Muscle layer of duodenum (tissue), 2 donors: ENCODE data around the gene PLA2G5.
"Not testable (repeated sequence)": the region's sequence is repeated elsewhere in the genome, so short reads cannot be mapped to it uniquely, and the experiment has no call there.

Source experiments
- H3K27ac ChIP-seq: one replicate; pipeline ENCODE4 v1.7.0; 2013; ENCODE audit warnings: mild to moderate bottlenecking, low read length
- H3K27me3 ChIP-seq: one replicate; pipeline ENCODE4 v1.7.0; 2013; ENCODE audit warnings: low read depth, mild to moderate bottlenecking, control low read depth, low read length
- H3K36me3 ChIP-seq, 2 donors: one replicate each; pipeline ENCODE4 v1.7.0; 2013; ENCODE audit warnings: low read length in 2 of 2, control low read depth in 1 of 2, mild to moderate bottlenecking in 1 of 2; ENCODE audit not compliant: insufficient read depth in 2 of 2, control insufficient read depth in 1 of 2
- H3K4me1 ChIP-seq, 2 donors: one replicate each; pipeline ENCODE4 v1.7.0; 2013; ENCODE audit warnings: low read length in 2 of 2, mild to moderate bottlenecking in 2 of 2, control low read depth in 1 of 2, moderate library complexity in 1 of 2; ENCODE audit not compliant: insufficient read depth in 2 of 2, control insufficient read depth in 1 of 2
- H3K4me3 ChIP-seq, 2 donors: one replicate each; pipeline ENCODE4 v1.7.0; 2013; ENCODE audit warnings: low read length in 2 of 2, low read depth in 1 of 2, mild to moderate bottlenecking in 1 of 2
- H3K9me3 ChIP-seq, 2 donors: one replicate each; pipeline ENCODE4 v1.7.0; 2013; ENCODE audit warnings: low read length in 2 of 2, control low read depth in 1 of 2, mild to moderate bottlenecking in 1 of 2; ENCODE audit not compliant: control insufficient read depth in 1 of 2
- donor health status: healthy.

PLA2G5 gene

GRCh38 chr1:20047096-20047495 lies 22.9 kb upstream of the PLA2G5 start:
- H3K27me3 ChIP-seq = no peaks in the 10 kb centered on the region
- no peak overlapping the region for H3K27ac ChIP-seq
- no peaks in the 10 kb centered on the region for H3K9me3 ChIP-seq
- H3K36me3 ChIP-seq = no peaks in the 10 kb centered on the region
- no peaks in the 10 kb centered on the region for H3K4me1 ChIP-seq
- H3K4me3 ChIP-seq = no peak overlapping the region

GRCh38 chr1:20048563-20048962 lies 21.4 kb upstream of the PLA2G5 start:
- Histone ChIP-seq H3K4me1 (no peaks in the 10 kb centered on the region), H3K36me3 (no peaks in the 10 kb centered on the region), H3K27me3 (no peaks in the 10 kb centered on the region), H3K27ac (no peak overlapping the region), H3K9me3 (no peaks in the 10 kb centered on the region), H3K4me3 (no peak overlapping the region)

- H3K27ac ChIP-seq, H3K27me3 ChIP-seq, H3K36me3 ChIP-seq, H3K4me3 ChIP-seq, H3K9me3 ChIP-seq, H3K4me1 ChIP-seq: not testable (repeated sequence)
Observed at GRCh38 chr1:20049056-20049798, 20.8 kb upstream of the PLA2G5 start.

GRCh38 chr1:20051218-20051829 lies 18.7 kb upstream of the PLA2G5 start:
- H3K4me3 ChIP-seq = no peak overlapping the region

GRCh38 chr1:20052386-20052785 lies 17.6 kb upstream of the PLA2G5 start:
- H3K9me3 ChIP-seq = no peaks in the 10 kb centered on the region
- no peak overlapping the region for H3K4me3 ChIP-seq
- no peaks in the 10 kb centered on the region for H3K27me3 ChIP-seq
- no peaks in the 10 kb centered on the region for H3K36me3 ChIP-seq
- H3K4me1 ChIP-seq = no peaks in the 10 kb centered on the region
- H3K27ac ChIP-seq = no peak overlapping the region

More at GRCh38 chr1:20051218-20051829, 18.7 kb upstream of the PLA2G5 start:
- no peaks in the 10 kb centered on the region for H3K27me3 ChIP-seq
- no peaks in the 10 kb centered on the region for H3K9me3 ChIP-seq
- H3K4me1 ChIP-seq = no peaks in the 10 kb centered on the region
- H3K27ac ChIP-seq = no peak overlapping the region
- H3K36me3 ChIP-seq = no peaks in the 10 kb centered on the region

- Histone ChIP-seq H3K36me3 (no peaks in the 10 kb centered on the region), H3K27ac (no peak overlapping the region), H3K27me3 (no peaks in the 10 kb centered on the region), H3K9me3 (no peaks in the 10 kb centered on the region), H3K4me1 (peaks cover 0 to 3% of the 10 kb centered on the region in 2 donors), H3K4me3 (no peak overlapping the region)
Observed at GRCh38 chr1:20057886-20058420, 12.0 kb upstream of the PLA2G5 start.

GRCh38 chr1:20058531-20058930 lies 11.5 kb upstream of the PLA2G5 start:
- Histone ChIP-seq H3K4me3 (no peak overlapping the region), H3K9me3 (no peaks in the 10 kb centered on the region), H3K4me1 (peaks cover 0 to 3% of the 10 kb centered on the region in 2 donors)

GRCh38 chr1:20059847-20060246 lies 10.1 kb upstream of the PLA2G5 start:
- H3K4me1 ChIP-seq = peaks cover 0 to 3% of the 10 kb centered on the region in 2 donors

More at GRCh38 chr1:20058531-20058930, 11.5 kb upstream of the PLA2G5 start:
- Histone ChIP-seq H3K27me3 (no peaks in the 10 kb centered on the region), H3K36me3 (no peaks in the 10 kb centered on the region), H3K27ac (no peak overlapping the region)

GRCh38 chr1:20060791-20061190 lies 9.2 kb upstream of the PLA2G5 start:
- not testable (repeated sequence) for H3K9me3 ChIP-seq, H3K36me3 ChIP-seq, H3K4me3 ChIP-seq, H3K4me1 ChIP-seq, H3K27me3 ChIP-seq, H3K27ac ChIP-seq

More at GRCh38 chr1:20059847-20060246, 10.1 kb upstream of the PLA2G5 start:
- H3K27me3 ChIP-seq = no peaks in the 10 kb centered on the region
- H3K9me3 ChIP-seq = no peaks in the 10 kb centered on the region
- no peaks in the 10 kb centered on the region for H3K36me3 ChIP-seq
- no peak overlapping the region for H3K4me3 ChIP-seq
- no peak overlapping the region for H3K27ac ChIP-seq

- Histone ChIP-seq H3K27ac (no peak overlapping the region), H3K27me3 (no peaks in the 10 kb centered on the region), H3K4me3 (no peak overlapping the region), H3K36me3 (no peaks in the 10 kb centered on the region), H3K4me1 (peaks cover 0 to 3% of the 10 kb centered on the region in 2 donors), H3K9me3 (no peaks in the 10 kb centered on the region)
Observed at GRCh38 chr1:20061866-20062265, 8.1 kb upstream of the PLA2G5 start.

GRCh38 chr1:20063861-20064292 lies 6.1 kb upstream of the PLA2G5 start:
- H3K4me3 ChIP-seq = no peak overlapping the region
- H3K36me3 ChIP-seq = no peaks in the 10 kb centered on the region
- peaks cover 0 to 3% of the 10 kb centered on the region in 2 donors for H3K4me1 ChIP-seq
- no peaks in the 10 kb centered on the region for H3K9me3 ChIP-seq
- no peaks in the 10 kb centered on the region for H3K27me3 ChIP-seq
- H3K27ac ChIP-seq = no peak overlapping the region
